HG02970 (cell line): ENCODE data around the gene ZNF883.

Source experiments
- ATAC-seq: cut with Tn5 transposase; IDR thresholded peaks from one replicate; pipeline ENCODE4 v1.9.1; 2021; ENCODE audit warnings: mild to moderate bottlenecking, moderate library complexity, moderate number of reproducible peaks; ENCODE audit not compliant: unreplicated experiment, low FRiP score

The ZNF883 gene

GRCh38 chr9:112925058-112925641 lies 86.8 kb downstream of the ZNF883 start:
- ATAC-seq, result no peak

- no peak for ATAC-seq
Measured at GRCh38 chr9:112921549-112921948, 90.4 kb downstream of the ZNF883 start.

GRCh38 chr9:112917987-112918362 lies 94.0 kb downstream of the ZNF883 start:
- no peak for ATAC-seq

GRCh38 chr9:112917047-112917986 lies 94.7 kb downstream of the ZNF883 start:
- ATAC-seq, result no peak

- ATAC-seq, result no peak
Measured at GRCh38 chr9:112914524-112914923, 97.5 kb downstream of the ZNF883 start.

GRCh38 chr9:112913326-112913725 lies 98.7 kb downstream of the ZNF883 start:
- no peak for ATAC-seq

- no peak for ATAC-seq
Measured at GRCh38 chr9:112912636-112913035, 99.4 kb downstream of the ZNF883 start.

GRCh38 chr9:112911736-112912135 lies 100.3 kb downstream of the ZNF883 start:
- ATAC-seq, result no peak
